Measurements from ENCODE around the gene DYNLRB1.
A peak's percentile ranks its signal among the peaks of the same experiment; 100 is the strongest.

The DYNLRB1 gene

DNA sequence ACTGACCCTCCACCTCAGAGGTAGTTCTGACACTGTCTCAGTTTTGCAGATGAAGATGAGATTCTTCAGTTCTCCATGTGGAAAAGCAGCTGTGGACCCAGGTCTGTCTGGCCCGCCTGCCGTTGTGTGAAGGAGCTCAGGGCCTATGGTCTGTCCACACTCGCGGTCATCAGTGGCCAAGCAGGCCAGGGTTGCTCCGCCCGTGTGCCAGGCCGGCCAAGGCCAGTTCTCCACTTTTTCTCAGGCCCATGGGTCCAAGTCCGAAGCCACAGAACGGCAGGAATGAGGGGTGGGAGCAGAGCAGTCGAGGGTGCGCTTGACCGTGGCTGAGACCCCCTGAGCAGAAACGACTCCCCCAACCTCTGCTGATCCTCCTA, 33.7 kb downstream of the DYNLRB1 start:
- Histone ChIP-seq H3K4me3 (ENCODE audit: low read length in 2 of 2) (no peak overlapping the region), H3K27ac (ENCODE audit: low read depth in 2 of 2, low read length in 2 of 2) (no peak overlapping the region), H3K4me1 (ENCODE audit: control insufficient read depth in 2 of 2, insufficient read depth in 2 of 2, low read length in 2 of 2) (peaks cover 2 to 11% of the 10 kb centered on the region in 2 donors), H3K36me3 (ENCODE audit: control insufficient read depth in 2 of 2, insufficient read depth in 2 of 2, low read length in 2 of 2) (peaks cover 0 to 3% of the 10 kb centered on the region in 2 donors), H3K27me3 (ENCODE audit: control insufficient read depth in 2 of 2, insufficient read depth in 2 of 2, low read length in 2 of 2) (no peaks in the 10 kb centered on the region), H3K9ac (ENCODE audit: low read depth in 1 of 2, low read length in 2 of 2) (no peak overlapping the region), H3K9me3 (ENCODE audit: control insufficient read depth in 2 of 2, low read length in 2 of 2) (no peaks in the 10 kb centered on the region)

GRCh38 chr20:34552569-34552968, 36.3 kb downstream of the DYNLRB1 start:
- Histone ChIP-seq H3K9me3 (ENCODE audit: control insufficient read depth in 2 of 2, low read length in 2 of 2) (no peaks in the 10 kb centered on the region), H3K36me3 (ENCODE audit: control insufficient read depth in 2 of 2, insufficient read depth in 2 of 2, low read length in 2 of 2) (peaks cover 0 to 3% of the 10 kb centered on the region in 2 donors), H3K27ac (ENCODE audit: low read depth in 2 of 2, low read length in 2 of 2) (no peak overlapping the region), H3K4me1 (ENCODE audit: control insufficient read depth in 2 of 2, insufficient read depth in 2 of 2, low read length in 2 of 2) (peaks cover 2 to 9% of the 10 kb centered on the region in 2 donors), H3K9ac (ENCODE audit: low read depth in 1 of 2, low read length in 2 of 2) (no peak overlapping the region), H3K4me3 (ENCODE audit: low read length in 2 of 2) (no peak overlapping the region), H3K27me3 (ENCODE audit: control insufficient read depth in 2 of 2, insufficient read depth in 2 of 2, low read length in 2 of 2) (no peaks in the 10 kb centered on the region)

DNA sequence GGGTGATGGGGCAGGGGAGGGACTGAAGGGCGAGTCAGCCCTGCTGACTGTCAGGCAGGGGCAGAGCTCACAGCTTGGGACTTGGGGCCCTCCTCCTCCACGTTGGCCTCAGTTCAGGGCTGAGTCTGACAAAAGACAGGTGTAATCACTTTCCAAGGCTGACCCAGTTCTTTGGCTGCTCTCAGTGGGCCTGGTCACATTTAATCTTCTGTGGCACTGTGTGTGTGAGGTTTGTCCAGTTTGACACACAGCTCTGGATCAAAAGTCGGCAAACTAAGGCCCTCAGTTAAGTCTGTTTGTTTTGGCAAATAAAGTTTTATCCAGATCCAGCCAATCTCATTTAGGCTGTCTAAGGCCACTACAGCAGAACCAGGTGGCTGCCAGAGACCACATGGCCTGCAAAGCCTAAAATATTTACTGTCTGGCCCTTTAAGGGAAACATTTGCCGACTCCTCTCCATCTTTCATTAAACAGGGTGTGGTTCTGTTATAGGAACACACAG, 37.2 kb downstream of the DYNLRB1 start:
- no peaks in the 10 kb centered on the region for H3K27me3 ChIP-seq (ENCODE audit: control insufficient read depth in 2 of 2, insufficient read depth in 2 of 2, low read length in 2 of 2)
- H3K9ac ChIP-seq (ENCODE audit: low read depth in 1 of 2, low read length in 2 of 2) = no peak overlapping the region
- no peaks in the 10 kb centered on the region for H3K9me3 ChIP-seq (ENCODE audit: control insufficient read depth in 2 of 2, low read length in 2 of 2)
- H3K27ac ChIP-seq (ENCODE audit: low read depth in 2 of 2, low read length in 2 of 2) = no peak overlapping the region
- peaks cover 8 to 12% of the 10 kb centered on the region in 2 donors for H3K4me1 ChIP-seq (ENCODE audit: control insufficient read depth in 2 of 2, insufficient read depth in 2 of 2, low read length in 2 of 2)
- H3K4me3 ChIP-seq (ENCODE audit: low read length in 2 of 2) = no peak overlapping the region
- peaks cover 0 to 3% of the 10 kb centered on the region in 2 donors for H3K36me3 ChIP-seq (ENCODE audit: control insufficient read depth in 2 of 2, insufficient read depth in 2 of 2, low read length in 2 of 2)

- H3K27ac ChIP-seq (ENCODE audit: low read depth in 2 of 2, low read length in 2 of 2) = peak overlapping the region; percentile 78 to 80
- peak overlapping the region; percentile 56 to 81 for H3K4me3 ChIP-seq (ENCODE audit: low read length in 2 of 2)
- H3K27me3 ChIP-seq (ENCODE audit: control insufficient read depth in 2 of 2, insufficient read depth in 2 of 2, low read length in 2 of 2) = no peaks in the 10 kb centered on the region
- H3K4me1 ChIP-seq (ENCODE audit: control insufficient read depth in 2 of 2, insufficient read depth in 2 of 2, low read length in 2 of 2) = peaks cover 8 to 12% of the 10 kb centered on the region in 2 donors
- no peaks in the 10 kb centered on the region for H3K9me3 ChIP-seq (ENCODE audit: control insufficient read depth in 2 of 2, low read length in 2 of 2)
- no peaks in the 10 kb centered on the region for H3K36me3 ChIP-seq (ENCODE audit: control insufficient read depth in 2 of 2, insufficient read depth in 2 of 2, low read length in 2 of 2)
- H3K9ac ChIP-seq (ENCODE audit: low read depth in 1 of 2, low read length in 2 of 2) = peak overlapping the region; percentile 65 to 78
Observed at GRCh38 chr20:34557936-34558319, 41.7 kb downstream of the DYNLRB1 start.

DNA sequence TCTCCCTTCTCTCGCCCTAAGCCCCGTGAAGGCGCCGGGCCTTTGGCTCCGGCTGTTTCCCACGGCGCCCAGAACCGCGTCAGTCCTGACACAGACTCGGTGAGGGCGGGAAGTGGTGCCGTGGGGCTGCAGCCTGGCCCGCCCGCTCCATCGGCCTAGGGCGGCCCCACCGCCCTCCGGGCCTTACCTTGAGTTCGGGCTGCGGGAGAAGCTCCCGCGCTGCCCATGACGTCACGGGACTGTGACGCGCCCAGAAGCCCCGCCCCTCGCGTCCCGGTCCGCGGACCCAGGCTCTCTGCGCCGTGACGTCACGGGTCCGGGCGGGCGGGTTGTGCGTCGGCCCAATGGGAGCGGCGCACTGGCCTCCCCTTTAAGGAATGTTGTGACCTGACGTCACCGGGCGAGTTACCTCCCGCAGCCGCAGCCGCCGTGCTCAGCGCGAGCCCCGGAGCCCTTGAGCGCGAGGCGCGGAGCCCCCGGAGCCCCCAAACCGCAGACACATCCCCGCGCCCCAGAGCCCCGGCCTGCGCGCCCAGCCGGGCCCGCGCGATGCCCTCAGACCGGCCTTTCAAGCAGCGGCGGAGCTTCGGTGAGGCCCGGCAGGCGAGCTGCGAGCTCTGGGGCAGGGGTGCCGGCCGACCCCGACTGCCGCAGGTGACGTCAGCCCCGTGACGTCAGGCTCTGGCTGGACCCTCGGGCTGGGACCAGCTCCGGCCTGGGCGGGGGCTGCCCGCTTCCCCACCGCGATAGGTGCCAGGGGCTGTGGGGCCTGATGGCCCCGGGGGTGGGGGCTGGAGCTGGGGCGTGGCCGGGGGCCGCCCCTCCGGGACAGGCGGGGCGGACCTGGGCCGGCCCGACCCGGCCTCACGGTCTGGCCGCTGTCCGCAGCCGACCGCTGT, 42.3 kb downstream of the DYNLRB1 start, which contains the start of gene MAP1LC3A:
Gene MAP1LC3A, plus strand, starts transcription at position 399 of the 899 bp plus-strand sequence. Its CDS starts 151 bp downstream, at position 550.
- Histone ChIP-seq H3K4me1 (ENCODE audit: control insufficient read depth in 2 of 2, insufficient read depth in 2 of 2, low read length in 2 of 2) (peaks cover 7 to 8% of the 10 kb centered on the region in 2 donors), H3K9ac (ENCODE audit: low read depth in 1 of 2, low read length in 2 of 2) (peak within 1 kb of the TSS; percentile 65 to 78), H3K4me3 (ENCODE audit: low read length in 2 of 2) (peak within 1 kb of the TSS; percentile 56 to 81), H3K9me3 (ENCODE audit: control insufficient read depth in 2 of 2, low read length in 2 of 2) (no peaks in the 10 kb centered on the region), H3K27me3 (ENCODE audit: control insufficient read depth in 2 of 2, insufficient read depth in 2 of 2, low read length in 2 of 2) (no peaks in the 10 kb centered on the region), H3K27ac (ENCODE audit: low read depth in 2 of 2, low read length in 2 of 2) (peak within 1 kb of the TSS; percentile 78 to 80), H3K36me3 (ENCODE audit: control insufficient read depth in 2 of 2, insufficient read depth in 2 of 2, low read length in 2 of 2) (no peaks in the 10 kb centered on the region)

DNA sequence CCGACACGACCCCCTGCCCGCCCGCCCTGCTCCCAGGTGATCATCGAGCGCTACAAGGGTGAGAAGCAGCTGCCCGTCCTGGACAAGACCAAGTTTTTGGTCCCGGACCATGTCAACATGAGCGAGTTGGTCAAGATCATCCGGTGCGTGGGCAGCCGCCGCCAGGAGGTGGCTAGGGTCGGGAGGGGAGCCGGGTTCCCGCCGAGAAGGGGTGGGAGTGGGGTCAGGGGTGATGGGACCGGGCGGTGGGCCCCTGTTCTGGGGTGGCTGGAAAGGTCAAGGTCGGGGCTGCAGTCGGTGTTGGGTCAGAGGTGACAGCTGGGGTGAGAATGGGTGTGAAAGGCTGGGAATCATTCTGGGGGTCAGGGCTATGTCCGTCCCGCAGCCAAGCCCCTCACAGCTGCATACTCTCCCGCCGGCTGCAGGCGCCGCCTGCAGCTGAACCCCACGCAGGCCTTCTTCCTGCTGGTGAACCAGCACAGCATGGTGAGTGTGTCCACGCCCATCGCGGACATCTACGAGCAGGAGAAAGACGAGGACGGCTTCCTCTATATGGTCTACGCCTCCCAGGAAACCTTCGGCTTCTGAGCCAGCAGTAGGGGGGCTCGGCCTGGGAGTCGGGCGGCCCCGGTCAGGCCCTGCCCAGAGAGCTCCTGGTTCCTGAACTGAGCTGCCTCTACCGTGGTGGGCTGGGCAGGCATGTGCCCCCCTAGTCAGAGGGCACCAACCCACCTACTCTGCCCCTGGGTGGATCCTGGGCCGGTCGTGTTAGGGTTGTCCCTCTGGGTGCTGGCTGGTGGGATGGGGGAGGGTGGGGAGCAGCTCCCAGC, 43.3 kb downstream of the DYNLRB1 start:
- no peaks in the 10 kb centered on the region for H3K27me3 ChIP-seq (ENCODE audit: control insufficient read depth in 2 of 2, insufficient read depth in 2 of 2, low read length in 2 of 2)
- H3K4me3 ChIP-seq (ENCODE audit: low read length in 2 of 2) = peak overlapping the region in 1 of 2 donors; percentile 13
- H3K27ac ChIP-seq (ENCODE audit: low read depth in 2 of 2, low read length in 2 of 2) = peak overlapping the region in 1 of 2 donors; percentile 7
- no peaks in the 10 kb centered on the region for H3K36me3 ChIP-seq (ENCODE audit: control insufficient read depth in 2 of 2, insufficient read depth in 2 of 2, low read length in 2 of 2)
- no peak overlapping the region for H3K9ac ChIP-seq (ENCODE audit: low read depth in 1 of 2, low read length in 2 of 2)
- peaks cover 6 to 7% of the 10 kb centered on the region in 2 donors for H3K4me1 ChIP-seq (ENCODE audit: control insufficient read depth in 2 of 2, insufficient read depth in 2 of 2, low read length in 2 of 2)
- H3K9me3 ChIP-seq (ENCODE audit: control insufficient read depth in 2 of 2, low read length in 2 of 2) = no peaks in the 10 kb centered on the region

DNA sequence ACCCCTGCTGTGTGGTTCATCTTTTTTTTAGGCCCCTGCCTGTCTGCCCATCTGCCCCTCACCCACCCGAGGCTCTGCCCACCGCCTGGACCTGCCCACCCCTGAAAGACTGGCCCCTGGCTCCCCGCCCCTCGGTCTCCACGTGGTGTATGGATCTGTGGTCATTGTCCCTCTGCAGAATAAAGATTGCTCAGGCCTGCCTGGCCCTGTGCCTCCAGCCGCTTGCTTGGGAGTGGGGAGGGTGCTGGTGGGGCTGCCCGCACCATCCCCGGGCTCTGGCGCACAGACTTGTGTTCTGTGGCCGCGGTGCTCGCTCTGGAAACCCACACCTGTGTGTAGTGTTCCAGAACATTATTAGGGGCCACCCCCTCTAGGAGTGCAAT, 43.9 kb downstream of the DYNLRB1 start:
- no peak overlapping the region for H3K9ac ChIP-seq (ENCODE audit: low read depth in 1 of 2, low read length in 2 of 2)
- H3K4me1 ChIP-seq (ENCODE audit: control insufficient read depth in 2 of 2, insufficient read depth in 2 of 2, low read length in 2 of 2) = peaks cover 6 to 7% of the 10 kb centered on the region in 2 donors
- no peaks in the 10 kb centered on the region for H3K36me3 ChIP-seq (ENCODE audit: control insufficient read depth in 2 of 2, insufficient read depth in 2 of 2, low read length in 2 of 2)
- no peak overlapping the region for H3K4me3 ChIP-seq (ENCODE audit: low read length in 2 of 2)
- H3K9me3 ChIP-seq (ENCODE audit: control insufficient read depth in 2 of 2, low read length in 2 of 2) = no peaks in the 10 kb centered on the region
- no peak overlapping the region for H3K27ac ChIP-seq (ENCODE audit: low read depth in 2 of 2, low read length in 2 of 2)
- H3K27me3 ChIP-seq (ENCODE audit: control insufficient read depth in 2 of 2, insufficient read depth in 2 of 2, low read length in 2 of 2) = no peaks in the 10 kb centered on the region

- H3K9me3 ChIP-seq (ENCODE audit: control insufficient read depth in 2 of 2, low read length in 2 of 2) = no peaks in the 10 kb centered on the region
- H3K36me3 ChIP-seq (ENCODE audit: control insufficient read depth in 2 of 2, insufficient read depth in 2 of 2, low read length in 2 of 2) = no peaks in the 10 kb centered on the region
- no peak overlapping the region for H3K4me3 ChIP-seq (ENCODE audit: low read length in 2 of 2)
- no peak overlapping the region for H3K9ac ChIP-seq (ENCODE audit: low read depth in 1 of 2, low read length in 2 of 2)
- no peaks in the 10 kb centered on the region for H3K27me3 ChIP-seq (ENCODE audit: control insufficient read depth in 2 of 2, insufficient read depth in 2 of 2, low read length in 2 of 2)
- H3K27ac ChIP-seq (ENCODE audit: low read depth in 2 of 2, low read length in 2 of 2) = no peak overlapping the region
- H3K4me1 ChIP-seq (ENCODE audit: control insufficient read depth in 2 of 2, insufficient read depth in 2 of 2, low read length in 2 of 2) = peaks cover 6 to 7% of the 10 kb centered on the region in 2 donors
Observed at GRCh38 chr20:34560614-34561013, 44.4 kb downstream of the DYNLRB1 start.

- no peak overlapping the region for H3K27ac ChIP-seq (ENCODE audit: low read depth in 2 of 2, low read length in 2 of 2)
- peaks cover 0 to 3% of the 10 kb centered on the region in 2 donors for H3K36me3 ChIP-seq (ENCODE audit: control insufficient read depth in 2 of 2, insufficient read depth in 2 of 2, low read length in 2 of 2)
- no peaks in the 10 kb centered on the region for H3K27me3 ChIP-seq (ENCODE audit: control insufficient read depth in 2 of 2, insufficient read depth in 2 of 2, low read length in 2 of 2)
Observed at GRCh38 chr20:34561661-34562060, 45.4 kb downstream of the DYNLRB1 start.

GRCh38 chr20:34562641-34563040, 46.4 kb downstream of the DYNLRB1 start:
- H3K27ac ChIP-seq (ENCODE audit: low read depth in 2 of 2, low read length in 2 of 2) = no peak overlapping the region
- H3K36me3 ChIP-seq (ENCODE audit: control insufficient read depth in 2 of 2, insufficient read depth in 2 of 2, low read length in 2 of 2) = peaks cover 0 to 3% of the 10 kb centered on the region in 2 donors

More at GRCh38 chr20:34561661-34562060, 45.4 kb downstream of the DYNLRB1 start:
- no peaks in the 10 kb centered on the region for H3K9me3 ChIP-seq (ENCODE audit: control insufficient read depth in 2 of 2, low read length in 2 of 2)
- peaks cover 6 to 7% of the 10 kb centered on the region in 2 donors for H3K4me1 ChIP-seq (ENCODE audit: control insufficient read depth in 2 of 2, insufficient read depth in 2 of 2, low read length in 2 of 2)
- H3K9ac ChIP-seq (ENCODE audit: low read depth in 1 of 2, low read length in 2 of 2) = no peak overlapping the region
- no peak overlapping the region for H3K4me3 ChIP-seq (ENCODE audit: low read length in 2 of 2)

More at GRCh38 chr20:34562641-34563040, 46.4 kb downstream of the DYNLRB1 start:
- no peaks in the 10 kb centered on the region for H3K27me3 ChIP-seq (ENCODE audit: control insufficient read depth in 2 of 2, insufficient read depth in 2 of 2, low read length in 2 of 2)
- no peak overlapping the region for H3K9ac ChIP-seq (ENCODE audit: low read depth in 1 of 2, low read length in 2 of 2)
- peaks cover 6% of the 10 kb centered on the region in 2 donors for H3K4me1 ChIP-seq (ENCODE audit: control insufficient read depth in 2 of 2, insufficient read depth in 2 of 2, low read length in 2 of 2)
- no peaks in the 10 kb centered on the region for H3K9me3 ChIP-seq (ENCODE audit: control insufficient read depth in 2 of 2, low read length in 2 of 2)
- no peak overlapping the region for H3K4me3 ChIP-seq (ENCODE audit: low read length in 2 of 2)

All from mucosa of rectum (tissue), 2 donors.